Endometrial microvascular endothelial cells (primary cell): ENCODE measurements around the gene DNAL1. TPM values are rescaled to one million over a fixed set of nuclear protein-coding genes. Genes with fewer than 3 reads are reported as not detected.

Experiments used
- in situ Hi-C: cut with HindIII; loops from 2 replicates; pipeline ENCODE4 v1.10.0; 2017; ENCODE audit warnings: low sequenced_read_pairs, low pct_unique_long_range_greater_than_20kb; ENCODE audit errors: inconsistent ontology term
- total RNA-seq: library from RNA; depleted of rRNA; stranded (reverse); fragments of >200 nt; gene quantifications from one replicate; pipeline ENCODE4 v1.2.3, GENCODE V29; 2015; ENCODE audit errors: inconsistent ontology term

Gene DNAL1
- total RNA-seq, 1 donor from 2014 or later = 3.4 TPM

DNA sequence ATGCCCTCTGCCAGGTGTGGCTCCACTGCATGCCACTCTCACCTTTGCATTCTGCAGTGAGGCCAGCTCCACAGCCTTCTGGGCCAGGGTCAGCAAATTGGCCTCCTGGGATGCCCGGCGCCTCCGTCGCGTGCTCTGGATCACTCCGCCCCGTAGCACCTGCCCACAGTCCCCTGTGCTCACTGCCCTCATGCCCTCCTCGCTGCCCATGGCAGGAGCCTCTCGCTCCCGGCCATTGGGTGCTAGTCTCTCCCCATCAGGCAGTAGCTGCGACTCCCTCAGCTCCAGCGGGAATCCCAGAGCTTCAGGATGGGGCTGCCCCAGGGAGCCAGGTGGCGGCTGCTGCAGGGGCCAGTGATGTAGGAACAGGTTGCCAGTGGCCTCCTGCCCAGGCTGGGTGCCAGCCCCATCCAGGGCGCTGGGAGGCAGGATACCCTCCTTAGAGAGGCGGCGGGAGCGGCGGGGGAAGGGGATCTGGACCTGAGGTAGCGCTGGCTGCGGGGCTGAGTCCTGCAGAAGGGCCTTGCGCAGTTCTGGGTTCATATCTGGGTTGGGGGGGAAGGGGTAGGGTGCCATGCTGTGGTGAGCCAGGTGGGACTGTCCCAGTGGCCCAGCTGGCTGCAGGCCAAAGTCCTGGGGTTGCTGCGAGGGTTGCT is 93.9 kb downstream of the DNAL1 start:
- in situ Hi-C loops = no loop called here

DNA sequence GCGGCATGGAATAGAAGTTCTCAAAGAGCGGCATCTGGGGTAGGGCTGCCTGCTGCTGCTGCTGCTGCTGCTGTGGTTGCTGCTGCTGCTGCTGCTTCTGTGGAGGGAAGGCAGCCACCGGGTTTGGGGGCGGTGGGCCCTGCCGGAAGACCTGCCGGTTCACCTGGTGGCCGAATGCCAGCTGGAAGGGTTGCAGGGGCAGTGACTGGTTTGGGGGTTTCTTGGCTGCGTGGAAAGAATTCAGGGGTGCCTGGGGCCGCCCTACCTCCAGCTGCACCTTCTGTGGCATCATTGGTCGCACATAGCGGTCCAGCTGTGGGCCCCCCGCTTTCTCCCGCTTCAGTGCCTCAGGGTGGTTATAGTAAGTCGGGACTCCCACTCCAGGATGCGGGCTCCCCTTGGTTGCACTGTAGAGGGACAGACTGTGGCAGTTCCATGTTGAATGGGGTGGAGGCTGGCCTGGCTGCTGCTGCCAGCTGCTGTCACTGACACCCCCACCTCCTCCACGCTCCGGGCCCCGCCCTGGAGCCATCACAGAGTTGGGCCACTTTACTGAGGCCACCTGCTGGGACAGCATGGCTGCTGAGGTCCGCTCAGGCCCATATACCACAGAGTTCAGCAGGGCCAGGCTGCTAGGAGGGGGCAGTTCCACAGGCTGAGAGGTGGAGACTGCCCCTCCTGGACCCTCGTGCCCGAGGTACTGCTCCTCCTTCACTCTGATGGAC is 94.5 kb downstream of the DNAL1 start:
- in situ Hi-C loops = no loop called here

DNA sequence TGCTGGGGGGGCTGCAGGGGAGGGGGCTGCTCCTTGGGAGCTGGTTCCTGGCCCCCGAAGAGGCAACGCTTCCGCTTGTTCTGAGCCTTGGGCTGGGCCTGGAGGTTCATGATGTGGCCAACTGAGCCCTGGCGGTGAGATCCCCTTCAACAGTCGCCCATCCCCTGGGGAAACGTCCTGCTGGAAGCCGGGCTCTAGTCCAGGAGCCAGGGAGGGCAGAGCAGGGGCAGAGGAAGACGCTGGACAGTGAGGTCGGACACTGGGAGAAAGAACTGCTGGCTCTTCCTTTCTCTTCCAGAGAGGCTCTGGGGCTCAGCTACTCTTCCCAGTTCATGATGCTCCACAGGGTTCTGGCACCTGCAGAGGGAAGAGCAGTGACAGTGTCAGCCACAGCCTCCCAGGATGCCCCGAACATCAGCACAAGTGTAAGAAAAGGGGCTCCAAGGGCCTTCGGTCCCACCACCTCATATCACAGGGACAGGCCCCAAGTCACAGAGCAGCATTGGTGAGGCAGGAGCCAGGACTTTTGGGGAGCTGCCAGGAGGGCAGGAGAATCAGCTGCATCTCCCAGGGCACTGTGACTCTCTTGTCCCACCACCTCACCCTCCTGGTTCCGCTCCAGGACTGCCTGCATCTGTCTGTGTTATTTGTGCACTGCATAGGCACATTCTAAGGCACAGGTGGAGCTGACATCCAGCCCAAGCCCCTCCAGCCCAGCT is 95.3 kb downstream of the DNAL1 start:
- in situ Hi-C loops = no loop called here

DNA sequence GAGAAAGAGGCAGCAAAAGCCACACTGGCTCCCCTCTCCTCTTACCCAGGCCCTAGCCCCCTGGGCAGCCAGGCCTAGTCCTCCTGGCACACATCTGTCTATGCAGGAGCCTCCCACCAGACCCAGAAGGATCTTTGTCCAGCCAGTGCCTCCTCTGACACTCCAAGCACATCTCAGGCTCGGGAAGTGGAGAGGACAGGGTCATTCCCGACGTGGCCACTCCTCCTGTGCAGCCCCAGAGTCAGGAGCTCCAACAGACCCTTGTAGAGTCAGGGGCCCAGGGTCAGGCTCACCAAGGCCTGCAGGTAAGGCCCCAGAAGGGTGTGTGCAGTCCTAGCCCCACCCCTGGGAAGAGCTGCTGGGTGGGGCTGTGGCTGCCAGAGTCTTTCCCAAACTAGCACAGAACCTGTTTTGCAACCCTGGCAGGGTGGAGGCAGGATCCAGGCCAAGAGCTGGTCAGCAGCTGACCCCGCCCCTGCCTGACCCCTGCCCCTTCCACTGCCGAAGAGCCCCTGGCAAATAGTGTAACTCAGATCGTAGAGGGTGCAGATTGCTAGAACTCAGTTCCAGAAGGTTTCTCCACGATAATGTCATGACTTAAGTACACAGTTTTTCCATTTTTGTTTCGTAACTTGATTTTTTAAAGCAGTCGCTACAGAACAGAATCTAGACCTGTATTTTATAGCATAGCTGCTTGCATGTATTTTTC is 96.0 kb downstream of the DNAL1 start:
- in situ Hi-C loops = no loop called here

DNA sequence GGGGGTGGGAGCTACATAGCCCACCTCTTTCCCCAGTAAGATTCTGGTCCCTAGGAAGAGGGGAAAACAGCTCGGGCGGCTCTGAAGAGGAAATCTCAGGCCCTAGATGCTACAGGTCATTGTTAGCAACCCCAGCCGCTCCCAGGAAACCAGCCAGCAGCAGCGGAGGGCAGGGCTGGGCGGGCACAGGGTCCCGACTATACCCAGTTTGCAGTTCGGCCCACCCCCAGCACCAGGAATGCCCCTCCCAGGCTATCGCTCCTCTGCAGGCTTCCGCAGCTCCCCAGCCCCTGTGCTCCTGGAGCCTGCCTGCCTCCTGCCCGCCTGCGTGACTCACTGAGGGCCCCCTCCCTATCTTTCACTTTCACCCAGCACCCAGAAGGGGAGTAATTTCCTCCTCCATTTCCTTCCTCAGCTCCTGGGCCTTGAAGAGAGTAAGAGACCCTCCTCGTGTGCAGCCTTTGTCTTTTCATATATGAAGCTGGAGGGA is 96.6 kb downstream of the DNAL1 start:
- in situ Hi-C loops = no loop called here

DNA sequence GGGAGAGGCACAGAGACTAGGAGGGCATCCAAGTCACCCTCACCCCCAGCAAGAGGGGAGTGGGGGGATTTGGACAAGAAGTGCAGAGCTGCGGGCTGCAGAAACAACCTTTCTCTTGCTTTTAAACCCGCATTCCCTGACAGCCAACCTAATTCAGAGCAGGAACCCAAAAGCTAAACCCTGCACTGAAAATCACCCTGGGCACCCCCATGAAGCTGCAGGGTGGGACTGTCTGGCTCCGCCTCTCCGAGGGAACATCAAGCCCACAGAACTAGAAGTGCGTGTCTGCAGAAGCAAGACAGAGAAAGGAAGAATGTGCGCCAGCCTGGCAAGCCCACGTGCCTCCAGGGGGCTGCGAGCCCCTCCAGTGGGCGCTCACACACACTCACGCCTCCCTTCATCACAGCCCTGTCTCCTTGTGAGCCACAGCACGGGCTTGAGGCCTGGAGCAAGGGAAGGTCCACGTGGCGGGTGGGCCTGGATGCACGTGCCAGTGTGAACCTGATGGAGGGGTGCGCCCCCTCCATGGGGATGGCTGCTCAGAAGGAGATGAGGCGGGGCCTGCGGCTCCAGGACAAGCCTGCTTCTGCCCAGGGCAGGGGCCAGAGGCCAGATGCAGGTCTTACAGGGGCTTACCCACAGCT is 97.2 kb downstream of the DNAL1 start:
- in situ Hi-C loops = no loop called here

DNA sequence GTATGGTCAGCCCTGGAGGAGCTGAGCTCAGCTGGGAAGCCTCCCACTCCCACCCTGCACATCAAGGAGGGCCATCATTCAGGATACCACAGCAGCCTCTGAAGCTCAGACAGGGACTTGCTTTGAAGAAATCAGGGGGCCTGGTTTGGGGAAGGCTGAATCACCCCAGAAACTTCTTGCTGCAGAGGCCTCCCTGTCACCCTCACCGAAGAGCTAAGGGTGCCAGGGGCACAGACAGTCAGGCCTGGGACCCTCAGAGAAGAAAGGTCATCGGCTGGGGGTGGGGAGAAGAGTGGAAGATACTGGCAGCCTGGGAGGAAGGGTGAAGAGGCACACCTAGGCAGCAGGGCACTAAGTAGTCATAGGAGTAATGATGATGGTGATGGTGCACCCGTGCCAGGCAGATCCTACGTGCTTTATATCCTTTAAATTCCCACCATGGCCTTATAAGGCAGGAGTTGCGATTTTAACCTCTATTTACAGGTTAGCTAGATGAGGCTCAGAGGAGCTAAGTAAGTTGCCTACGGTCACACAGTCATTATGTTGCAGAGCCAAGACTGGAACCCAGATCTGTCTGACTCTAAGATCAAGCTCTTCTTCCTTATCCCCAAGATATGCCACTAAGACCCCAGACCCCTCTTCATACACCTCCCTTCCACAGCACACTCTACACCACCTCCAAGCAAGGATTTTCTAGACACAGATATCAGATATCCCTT is 97.9 kb downstream of the DNAL1 start:
- in situ Hi-C loops = no loop called here

DNA sequence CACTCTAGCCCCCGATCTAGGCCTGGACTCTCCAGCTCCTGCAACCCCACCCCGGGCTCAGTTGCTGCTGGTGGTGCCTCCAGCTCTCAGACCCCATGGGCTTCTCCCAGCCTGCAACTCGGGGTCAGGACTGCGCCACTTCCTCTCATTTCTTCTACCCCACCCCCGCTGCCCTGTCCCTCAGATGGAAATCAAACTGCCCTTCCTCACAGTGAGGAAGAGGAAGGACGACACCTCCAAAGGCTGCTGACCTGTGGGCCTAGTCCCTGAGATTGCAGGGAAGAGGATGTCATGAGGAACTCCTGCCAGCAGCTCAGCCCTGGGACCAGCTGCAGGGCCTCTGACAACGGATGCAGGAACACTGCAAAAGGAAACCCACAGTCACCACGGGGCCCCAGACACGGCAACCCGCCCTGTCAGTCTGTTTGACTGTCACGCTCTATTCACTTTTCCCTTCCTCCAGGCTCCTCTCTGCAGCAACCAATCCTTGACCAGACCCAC is 98.7 kb downstream of the DNAL1 start:
- in situ Hi-C loops = no loop called here

DNA sequence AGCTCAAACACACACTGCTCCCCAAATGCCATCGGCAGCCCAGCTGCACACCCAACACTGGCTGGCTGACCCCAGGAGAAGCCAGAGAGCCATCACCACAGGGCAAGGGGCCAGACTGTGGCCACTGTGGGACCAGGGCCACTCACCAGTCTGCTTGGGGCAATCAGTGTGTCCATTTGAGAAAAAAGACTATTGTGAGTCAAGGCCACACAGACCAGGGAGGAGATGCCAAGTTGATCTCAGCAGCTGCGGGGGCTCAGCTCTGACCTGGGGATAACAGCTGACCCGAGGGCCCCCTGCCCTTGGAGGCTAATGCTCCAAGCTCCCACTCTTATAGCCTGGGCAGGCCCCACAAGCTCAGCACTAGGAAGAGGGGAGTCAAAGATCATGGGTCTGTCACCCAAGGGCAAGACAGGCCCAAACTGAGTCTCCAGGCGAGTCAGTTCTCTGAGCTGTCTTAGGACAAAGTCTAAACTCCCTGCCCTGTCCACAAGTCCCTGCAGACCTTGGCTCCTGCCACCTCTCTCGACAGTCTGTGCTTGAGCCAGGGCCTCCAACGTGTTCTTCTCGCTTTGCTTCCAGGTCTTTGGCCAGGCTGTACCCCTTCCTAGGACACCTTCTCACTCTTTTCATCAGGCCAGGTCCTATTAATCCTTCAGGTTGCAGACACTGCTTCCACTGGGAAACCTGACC is 99.5 kb downstream of the DNAL1 start:
- in situ Hi-C loops = no loop called here

DNA sequence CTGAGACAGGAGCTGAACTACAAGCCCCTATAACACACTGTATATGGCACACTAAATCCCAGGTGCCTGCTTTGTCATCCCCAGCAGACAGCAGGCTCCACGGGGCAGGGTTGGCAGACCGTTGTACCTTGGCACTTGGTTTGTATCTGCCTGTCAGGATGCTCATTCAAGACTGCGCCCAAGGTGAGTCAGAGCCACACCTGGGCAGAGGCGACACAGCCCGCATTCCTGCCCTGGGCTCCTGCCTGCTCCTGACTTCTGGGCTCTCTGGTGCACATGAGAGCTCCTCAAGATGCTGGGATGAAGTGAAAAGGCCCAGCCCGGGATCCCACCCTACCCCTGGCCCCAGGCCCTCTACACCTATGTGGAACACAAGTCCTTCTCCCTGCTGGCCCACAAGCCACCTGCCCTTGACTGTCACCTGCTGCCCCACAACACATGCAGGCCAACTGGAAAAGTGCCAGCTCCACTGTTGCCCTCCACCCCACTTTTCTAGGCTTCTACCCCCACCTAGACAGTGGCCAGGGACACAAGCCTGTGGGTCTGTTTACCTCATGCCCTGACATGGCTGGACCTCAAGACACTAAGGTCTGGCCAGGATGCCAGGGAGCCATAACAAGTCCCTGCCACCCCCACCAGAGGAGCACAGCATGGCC is 100.2 kb downstream of the DNAL1 start:
- in situ Hi-C loops = no loop called here

DNA sequence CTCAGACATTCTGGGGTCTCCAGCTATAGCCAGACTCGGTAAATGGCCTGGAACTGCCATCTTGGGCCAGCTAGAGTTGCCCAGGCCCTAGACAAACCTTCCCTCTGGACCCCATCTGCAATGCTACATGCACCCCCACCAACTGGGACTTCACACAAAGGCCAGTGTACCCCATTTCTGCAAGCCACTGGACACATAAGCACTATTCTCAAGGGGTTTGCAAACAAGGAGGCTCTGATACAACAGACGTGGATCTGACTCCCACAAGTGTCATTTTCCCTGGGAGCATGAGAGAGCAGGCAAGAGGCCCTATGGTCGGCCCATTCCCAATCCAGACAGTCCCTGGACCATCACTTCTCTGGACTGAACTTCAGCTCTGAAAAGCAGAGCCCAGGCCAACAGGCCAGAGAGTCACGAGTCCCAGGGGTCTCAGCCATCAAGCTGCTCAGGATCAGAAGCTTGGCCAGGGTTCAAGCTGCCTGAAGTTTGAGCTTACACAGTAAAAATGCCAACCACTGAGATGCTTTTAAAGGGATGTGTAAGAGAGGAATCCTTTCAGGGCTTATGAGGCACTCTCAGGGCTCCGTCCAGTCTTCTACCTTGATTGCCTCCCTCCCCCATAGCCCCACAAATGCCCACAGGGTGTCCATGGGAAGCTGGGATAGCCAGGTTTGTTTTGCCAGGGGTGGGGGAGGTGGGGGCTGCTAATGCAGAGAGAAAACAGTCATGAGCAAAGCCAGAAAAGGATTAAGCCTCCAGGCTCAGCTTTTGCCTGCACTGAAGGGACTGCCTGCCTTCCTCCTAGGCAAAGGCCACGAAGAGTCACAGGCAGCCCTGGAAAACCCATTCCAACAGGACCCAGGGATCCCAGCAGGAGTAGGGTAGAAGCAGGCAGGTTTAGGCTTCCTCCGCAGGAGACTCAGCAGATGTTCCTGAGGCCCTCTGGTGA is 101.1 kb downstream of the DNAL1 start:
- in situ Hi-C loops = no loop called here

DNA sequence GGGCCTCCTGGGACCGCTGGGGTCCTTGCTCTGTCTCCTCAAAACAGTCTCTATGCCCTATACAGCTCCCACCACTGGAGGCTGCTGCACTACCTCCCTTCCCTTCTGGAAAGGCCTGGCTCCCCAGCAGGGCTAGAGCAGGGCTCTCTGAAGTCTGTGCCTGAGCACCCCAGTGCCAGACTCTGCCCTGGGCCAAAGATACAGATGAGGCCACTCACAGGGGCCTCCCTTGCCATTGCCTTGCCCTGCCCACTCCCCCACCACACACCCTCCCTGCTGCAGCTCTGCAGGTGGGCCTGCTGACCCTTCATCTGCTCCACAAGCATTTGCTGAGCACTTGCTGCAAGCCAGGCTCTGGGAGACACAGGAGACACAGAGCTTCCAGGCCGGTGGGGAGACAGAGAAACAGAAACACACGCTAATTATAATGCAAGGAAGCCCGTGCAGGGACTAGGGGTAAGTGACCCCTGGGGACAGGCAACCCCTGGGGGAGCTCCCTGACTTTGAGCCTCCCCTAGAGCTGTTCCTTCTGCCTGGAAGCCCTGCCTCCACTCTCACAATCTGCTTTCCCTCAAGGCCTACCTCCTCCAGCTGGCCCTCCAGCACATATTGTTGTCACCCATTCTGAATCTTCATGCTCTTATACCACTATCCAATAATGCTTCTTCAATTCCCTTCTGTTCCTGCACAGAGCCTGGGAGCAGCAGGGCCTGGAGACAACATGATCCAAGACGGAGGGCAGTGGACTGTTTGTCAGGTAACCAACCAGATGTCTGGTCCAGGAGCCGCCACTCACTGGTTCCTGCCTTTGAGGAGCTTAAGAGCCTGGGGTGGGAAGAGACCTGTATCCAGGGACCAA is 102.0 kb downstream of the DNAL1 start:
- in situ Hi-C loops = no loop called here

DNA sequence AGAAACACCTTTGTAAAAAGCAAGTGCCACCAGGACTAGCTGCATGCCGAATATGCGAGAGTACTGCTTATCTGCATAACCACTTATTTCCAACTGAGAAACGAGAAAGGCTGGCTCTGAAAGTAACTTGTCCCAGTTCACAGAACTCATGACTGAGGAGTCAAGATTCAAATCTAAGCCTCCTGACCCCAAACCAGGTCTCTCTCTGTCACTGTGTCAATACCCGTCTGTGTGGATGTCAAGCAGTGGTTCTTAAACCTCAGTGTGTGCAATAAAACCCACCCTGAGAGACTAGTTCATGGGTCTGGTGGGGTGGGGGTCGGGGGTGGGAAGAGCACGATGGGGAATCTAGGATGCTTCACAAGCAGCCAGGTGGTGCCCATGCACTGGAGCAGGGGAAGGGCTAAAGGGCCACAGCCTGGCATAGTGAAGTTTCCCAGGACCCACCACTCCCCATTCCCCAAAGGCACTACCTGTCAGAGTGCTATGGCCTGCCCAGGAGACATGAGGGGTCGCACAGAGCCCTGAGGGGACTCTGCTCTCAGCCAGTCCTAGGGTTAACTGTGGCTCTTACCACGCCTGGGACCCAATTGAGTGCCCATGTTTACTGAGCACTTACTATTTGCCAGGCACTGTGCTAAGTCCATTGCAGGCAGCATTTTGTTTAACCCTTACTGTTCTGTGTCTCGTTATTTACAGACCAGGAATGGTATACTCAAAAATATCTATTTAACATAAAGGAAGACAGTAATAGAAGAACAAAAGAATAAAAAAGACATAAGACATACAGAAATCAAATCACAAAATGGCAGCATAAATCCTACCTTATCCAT is 102.8 kb downstream of the DNAL1 start:
- in situ Hi-C loops = no loop called here

DNA sequence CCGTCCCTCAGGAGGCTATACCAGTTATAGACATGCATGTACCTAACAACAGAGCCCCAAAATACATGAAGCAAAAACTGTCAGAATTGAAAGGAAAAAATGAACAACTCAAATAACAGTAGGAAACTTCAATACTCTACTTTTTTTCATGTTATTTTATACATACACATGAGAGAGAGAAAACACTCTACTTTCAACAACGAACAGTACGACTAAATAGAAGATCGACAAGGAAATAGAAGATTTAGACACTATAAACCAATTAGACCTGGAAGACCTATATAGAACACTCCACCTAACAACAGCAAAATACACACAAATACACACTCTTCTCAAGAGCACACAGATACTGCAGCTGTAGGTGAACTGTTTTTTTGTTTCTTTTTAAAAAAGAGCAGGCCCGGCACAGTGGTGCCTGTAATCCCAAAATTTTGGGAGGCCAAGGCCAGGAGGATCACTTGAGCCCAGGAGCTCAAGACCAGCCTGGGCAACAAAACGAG is 104.1 kb downstream of the DNAL1 start:
- in situ Hi-C loops = no loop called here
